ENCODE data around the gene TLE4. TPM values are rescaled to one million over a fixed set of nuclear protein-coding genes. Genes with fewer than 3 reads are reported as not detected.
"Not testable (repeated sequence)": the region's sequence is repeated elsewhere in the genome, so short reads cannot be mapped to it uniquely, and the experiment has no call there.

Gene TLE4
- total RNA-seq, 4 donors from 2014 or later = 30.5 to 66.2 (median 46.4) TPM

GRCh38 chr9:79645110-79645509 is 73.3 kb downstream of the TLE4 start:
- Histone ChIP-seq H3K9me3 (no peaks in the 10 kb centered on the region), H3K36me3 (peaks cover 0 to 9% of the 10 kb centered on the region in 2 donors), H3K4me1 (peaks cover 0 to 3% (median 0%) of the 10 kb centered on the region in 3 donors), H3K4me3 (no peak overlapping the region), H3K27me3 (no peaks in the 10 kb centered on the region), H3K27ac (no peak overlapping the region)
- ATAC-seq = no peak
- TF ChIP-seq, protein P1, sequence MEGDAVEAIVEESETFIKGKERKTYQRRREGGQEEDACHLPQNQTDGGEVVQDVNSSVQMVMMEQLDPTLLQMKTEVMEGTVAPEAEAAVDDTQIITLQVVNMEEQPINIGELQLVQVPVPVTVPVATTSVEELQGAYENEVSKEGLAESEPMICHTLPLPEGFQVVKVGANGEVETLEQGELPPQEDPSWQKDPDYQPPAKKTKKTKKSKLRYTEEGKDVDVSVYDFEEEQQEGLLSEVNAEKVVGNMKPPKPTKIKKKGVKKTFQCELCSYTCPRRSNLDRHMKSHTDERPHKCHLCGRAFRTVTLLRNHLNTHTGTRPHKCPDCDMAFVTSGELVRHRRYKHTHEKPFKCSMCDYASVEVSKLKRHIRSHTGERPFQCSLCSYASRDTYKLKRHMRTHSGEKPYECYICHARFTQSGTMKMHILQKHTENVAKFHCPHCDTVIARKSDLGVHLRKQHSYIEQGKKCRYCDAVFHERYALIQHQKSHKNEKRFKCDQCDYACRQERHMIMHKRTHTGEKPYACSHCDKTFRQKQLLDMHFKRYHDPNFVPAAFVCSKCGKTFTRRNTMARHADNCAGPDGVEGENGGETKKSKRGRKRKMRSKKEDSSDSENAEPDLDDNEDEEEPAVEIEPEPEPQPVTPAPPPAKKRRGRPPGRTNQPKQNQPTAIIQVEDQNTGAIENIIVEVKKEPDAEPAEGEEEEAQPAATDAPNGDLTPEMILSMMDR (IDR thresholded peaks at IDR 0.05) = no peak
- no peak for TF ChIP-seq EP300 (IDR thresholded peaks at IDR 0.05)
- TF ChIP-seq POLR2AphosphoS5 (IDR thresholded peaks at IDR 0.05) = no peak
- TF ChIP-seq POLR2A (IDR thresholded peaks at IDR 0.05) = no peak
- WGBS, 2 donors (ENCODE audit: low coverage in 1 of 2) = 83 to 93% methylated on average over 1 to 3 of the region's 3 CpGs

DNA sequence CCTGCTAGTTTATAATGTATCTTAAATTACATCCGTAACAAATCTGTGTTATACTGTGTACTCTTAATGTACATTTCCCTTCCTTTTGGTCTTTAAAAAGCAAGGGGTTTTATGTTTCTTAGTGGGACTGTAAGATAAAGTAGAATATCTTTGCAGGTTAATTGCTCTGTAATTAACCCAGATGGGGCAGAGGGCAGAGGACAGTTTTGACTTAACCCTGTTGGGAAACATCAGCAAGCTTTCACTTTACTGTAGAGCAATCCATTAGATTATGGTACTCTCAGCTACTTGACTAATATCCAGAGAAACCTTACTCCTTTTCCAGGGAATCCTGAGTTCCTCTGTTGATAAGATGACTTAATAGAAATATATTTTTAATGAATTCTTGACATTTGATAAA is 74.3 kb downstream of the TLE4 start:
- Histone ChIP-seq H3K9me3 (no peaks in the 10 kb centered on the region), H3K27ac (no peak overlapping the region), H3K27me3 (no peaks in the 10 kb centered on the region), H3K36me3 (peaks cover 0 to 9% of the 10 kb centered on the region in 2 donors), H3K4me3 (no peak overlapping the region), H3K4me1 (no peaks in the 10 kb centered on the region)
- ATAC-seq = no peak
- 50 to 100% methylated on average over 1 of the region's 1 CpG for WGBS, 2 donors (ENCODE audit: low coverage in 1 of 2)
- TF ChIP-seq, protein P1 (IDR thresholded peaks at IDR 0.05) = no peak

- ATAC-seq = no peak
- TF ChIP-seq POLR2A (IDR thresholded peaks at IDR 0.05) (no peak), POLR2AphosphoS5 (IDR thresholded peaks at IDR 0.05) (no peak)
- TF ChIP-seq, protein P1 (IDR thresholded peaks at IDR 0.05) = no peak
- H3K9me3 ChIP-seq = no peaks in the 10 kb centered on the region
- no peaks in the 10 kb centered on the region for H3K27me3 ChIP-seq
- no peak overlapping the region for H3K27ac ChIP-seq
- 83 to 85% methylated on average over 7 to 8 of the region's 10 CpGs for WGBS, 2 donors (ENCODE audit: low coverage in 1 of 2)
- no peak overlapping the region for H3K4me3 ChIP-seq
- H3K4me1 ChIP-seq = peaks cover 0 to 12% (median 2%) of the 10 kb centered on the region in 3 donors
- H3K36me3 ChIP-seq = peaks cover 0 to 8% of the 10 kb centered on the region in 2 donors
These were observed 79.6 kb downstream of the TLE4 start for GRCh38 chr9:79651251-79651795.

GRCh38 chr9:79652598-79652997 is 80.8 kb downstream of the TLE4 start:
- WGBS, 2 donors (ENCODE audit: low coverage in 1 of 2) = 88% methylated on average over 3 of the region's 3 CpGs; no CpG with 5 or more reads in 1 of the 2 donors
- TF ChIP-seq POLR2AphosphoS5 (IDR thresholded peaks at IDR 0.05) (no peak), POLR2A (IDR thresholded peaks at IDR 0.05) (no peak), EP300 (IDR thresholded peaks at IDR 0.05) (no peak)
- TF ChIP-seq, protein P1 (IDR thresholded peaks at IDR 0.05) = no peak
- peaks cover 0 to 13% of the 10 kb centered on the region in 2 donors for H3K36me3 ChIP-seq
- no peak overlapping the region for H3K4me3 ChIP-seq
- no peak for ATAC-seq
- no peaks in the 10 kb centered on the region for H3K27me3 ChIP-seq
- no peak overlapping the region for H3K27ac ChIP-seq
- peaks cover 0 to 12% (median 2%) of the 10 kb centered on the region in 3 donors for H3K4me1 ChIP-seq
- no peaks in the 10 kb centered on the region for H3K9me3 ChIP-seq

DNA sequence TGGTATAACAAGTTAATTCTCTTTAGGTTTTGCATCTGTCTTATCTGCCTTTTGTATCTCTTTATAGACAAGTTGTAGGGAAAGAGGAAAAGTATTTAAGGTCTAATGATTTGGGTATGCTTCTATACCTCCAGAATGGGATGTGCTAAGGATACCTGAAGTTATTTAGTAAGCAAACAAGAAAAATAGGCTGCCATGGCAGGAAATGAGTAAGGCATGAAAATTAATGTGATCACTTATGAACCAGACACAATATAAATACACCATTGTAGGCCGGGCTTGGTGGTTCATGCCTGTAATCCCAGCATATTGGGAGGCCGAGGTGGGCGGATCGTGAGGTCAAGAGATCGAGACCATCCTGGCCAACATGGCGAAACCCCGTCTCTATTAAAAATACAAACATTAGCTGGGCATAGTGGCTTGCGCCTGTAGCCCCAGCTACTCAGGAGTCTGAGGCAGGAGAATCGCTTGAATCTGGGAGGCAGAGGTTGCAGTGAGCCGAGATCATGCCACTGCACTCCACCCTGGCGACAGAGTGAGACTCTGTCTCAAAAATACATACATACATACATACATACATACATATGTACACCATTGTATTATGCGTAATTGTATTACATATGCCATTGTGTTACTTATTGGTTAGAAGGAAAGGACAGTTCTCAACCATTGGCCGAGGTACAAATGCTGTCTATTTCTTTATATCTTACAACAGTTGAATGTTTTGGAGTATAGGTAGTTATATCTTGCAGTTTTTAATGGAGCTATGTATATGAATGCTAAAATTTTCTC is 83.0 kb downstream of the TLE4 start:
- not testable (repeated sequence) for ATAC-seq, H3K4me3 ChIP-seq, H3K27ac ChIP-seq, H3K27me3 ChIP-seq, H3K9me3 ChIP-seq
- WGBS, 2 donors (ENCODE audit: low coverage in 1 of 2) = 84 to 93% methylated on average over 5 to 10 of the region's 13 CpGs
- Histone ChIP-seq H3K36me3 (peaks cover 0 to 13% of the 10 kb centered on the region in 2 donors), H3K4me1 (peaks cover 0 to 12% (median 2%) of the 10 kb centered on the region in 3 donors)
